RWPE1 (cell line): Measurements from ENCODE around the gene MKLN1.

ENCODE experiments used
- CTCF ChIA-PET: fragments of 350-600 bp; sonication (Branson Sonifier 250); formaldehyde crosslinking; extraction: SDS; loops from one replicate; lab custom pipeline; 2021; lab: Yijun Ruan, JAX
- POLR2A ChIA-PET: fragments of 400-600 bp; formaldehyde crosslinking; extraction: SDS; loops from one replicate; lab custom pipeline; 2020; ENCODE audit warnings: antibody characterized with exemption; ENCODE audit not compliant: low non-redundant PET; lab: Yijun Ruan, JAX
- DNase-seq: peaks from one replicate; pipeline ENCODE4 v3.0.0; 2012; ENCODE audit warnings: low spot score
- H3K27ac ChIP-seq: fragments of 450-650 bp; 2 replicates; pipeline ENCODE4 v1.5.1; 2017
- TF ChIP-seq, protein P1 (sequence below): fragments of 450-650 bp; conservative IDR thresholded peaks from 2 replicates; pipeline ENCODE4 v1.5.1; 2017; ENCODE audit warnings: low read depth, mild to moderate bottlenecking

Gene MKLN1

DNA sequence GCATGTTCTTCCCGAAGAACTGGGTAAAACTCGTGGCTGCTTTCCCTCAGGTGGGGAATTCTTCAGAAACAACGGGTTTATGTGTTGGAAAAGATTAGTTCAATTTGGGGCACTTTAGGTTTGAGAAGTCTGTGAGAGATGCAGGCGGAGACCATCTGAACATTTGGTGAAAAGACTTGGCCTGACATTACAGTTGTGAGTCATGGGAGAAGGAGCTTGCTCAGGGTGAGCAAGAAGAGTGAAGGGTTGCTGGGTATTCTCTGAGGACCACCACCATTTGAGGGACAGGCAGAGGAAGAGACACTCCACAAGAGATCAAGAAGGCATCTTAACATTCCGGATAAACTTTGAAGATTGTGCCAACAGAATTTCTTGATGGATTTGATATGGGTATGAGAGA, 140.1 kb downstream of the MKLN1 start:
- TF ChIP-seq, protein P1, sequence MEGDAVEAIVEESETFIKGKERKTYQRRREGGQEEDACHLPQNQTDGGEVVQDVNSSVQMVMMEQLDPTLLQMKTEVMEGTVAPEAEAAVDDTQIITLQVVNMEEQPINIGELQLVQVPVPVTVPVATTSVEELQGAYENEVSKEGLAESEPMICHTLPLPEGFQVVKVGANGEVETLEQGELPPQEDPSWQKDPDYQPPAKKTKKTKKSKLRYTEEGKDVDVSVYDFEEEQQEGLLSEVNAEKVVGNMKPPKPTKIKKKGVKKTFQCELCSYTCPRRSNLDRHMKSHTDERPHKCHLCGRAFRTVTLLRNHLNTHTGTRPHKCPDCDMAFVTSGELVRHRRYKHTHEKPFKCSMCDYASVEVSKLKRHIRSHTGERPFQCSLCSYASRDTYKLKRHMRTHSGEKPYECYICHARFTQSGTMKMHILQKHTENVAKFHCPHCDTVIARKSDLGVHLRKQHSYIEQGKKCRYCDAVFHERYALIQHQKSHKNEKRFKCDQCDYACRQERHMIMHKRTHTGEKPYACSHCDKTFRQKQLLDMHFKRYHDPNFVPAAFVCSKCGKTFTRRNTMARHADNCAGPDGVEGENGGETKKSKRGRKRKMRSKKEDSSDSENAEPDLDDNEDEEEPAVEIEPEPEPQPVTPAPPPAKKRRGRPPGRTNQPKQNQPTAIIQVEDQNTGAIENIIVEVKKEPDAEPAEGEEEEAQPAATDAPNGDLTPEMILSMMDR = no peak
- no peak overlapping the region for H3K27ac ChIP-seq
- ChIA-PET POLR2A (no interaction called here), CTCF (interaction anchor here (0.5 kb wide), 1 partner anchor 97 kb away, joined by 4 read pairs; no protein-coding TSS in a partner anchor)
- DNase-seq = no peak

DNA sequence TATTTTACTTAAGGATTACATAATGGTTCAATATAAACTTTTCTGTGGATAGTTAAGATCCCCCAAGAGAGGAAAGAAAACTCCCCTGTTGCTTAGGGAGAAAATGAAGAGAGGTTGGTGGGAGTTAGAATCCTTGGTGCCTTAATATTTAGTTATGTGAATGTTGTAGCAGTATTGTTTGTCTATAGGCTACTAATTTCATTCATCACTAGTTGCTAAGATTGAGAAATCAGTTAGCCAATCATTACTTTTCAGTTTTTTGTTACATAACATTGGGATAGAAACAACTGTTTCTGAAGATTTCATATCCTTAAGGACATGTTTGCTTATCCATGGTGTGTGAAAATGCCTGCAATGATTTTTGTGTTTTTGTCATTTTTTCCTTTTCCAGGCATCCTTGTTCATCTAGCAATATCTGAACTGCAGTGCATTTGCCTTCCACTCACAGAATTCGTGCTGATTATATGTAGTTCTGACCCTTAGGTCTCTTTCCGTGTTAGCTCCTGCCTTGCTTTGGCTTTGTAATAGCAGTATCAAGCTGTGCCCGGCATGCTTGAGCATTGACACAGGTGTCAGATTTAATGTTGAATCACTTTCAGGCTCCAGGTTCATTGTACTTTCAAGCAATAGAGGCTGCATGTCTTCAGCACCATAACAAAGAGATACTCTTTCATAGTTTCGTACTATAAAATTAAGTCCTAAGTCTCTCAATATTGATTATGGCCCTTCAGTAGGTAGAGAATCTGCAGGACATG, 143.8 kb downstream of the MKLN1 start:
- CTCF ChIA-PET = no interaction called here

DNA sequence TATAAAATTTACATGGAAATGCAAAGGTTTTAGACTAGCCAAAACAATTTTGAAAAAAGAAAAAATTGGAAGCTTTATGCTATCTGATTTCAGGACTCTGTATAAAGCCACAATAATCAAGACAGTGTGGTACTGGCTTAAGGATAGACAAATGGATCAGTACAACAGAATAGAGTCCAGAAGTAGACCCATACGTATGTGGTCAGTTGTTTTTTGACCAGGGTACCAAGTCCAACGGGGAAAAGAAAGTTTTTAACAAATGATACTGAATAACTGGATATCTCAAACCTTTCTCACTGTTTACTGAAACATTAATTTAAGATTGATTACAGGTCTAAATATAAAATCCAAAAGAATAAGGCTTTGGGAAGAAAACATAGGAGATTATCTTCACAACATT, 149.1 kb downstream of the MKLN1 start:
- H3K27ac ChIP-seq = no peak overlapping the region
- ChIA-PET CTCF (no interaction called here), POLR2A (no interaction called here)
- DNase-seq = no peak
- TF ChIP-seq, protein P1 = no peak

More for the DNA sequence above, 143.8 kb downstream of the MKLN1 start:
- POLR2A ChIA-PET = no interaction called here
- TF ChIP-seq, protein P1 = no peak
- H3K27ac ChIP-seq = no peak overlapping the region
- DNase-seq = no peak

DNA sequence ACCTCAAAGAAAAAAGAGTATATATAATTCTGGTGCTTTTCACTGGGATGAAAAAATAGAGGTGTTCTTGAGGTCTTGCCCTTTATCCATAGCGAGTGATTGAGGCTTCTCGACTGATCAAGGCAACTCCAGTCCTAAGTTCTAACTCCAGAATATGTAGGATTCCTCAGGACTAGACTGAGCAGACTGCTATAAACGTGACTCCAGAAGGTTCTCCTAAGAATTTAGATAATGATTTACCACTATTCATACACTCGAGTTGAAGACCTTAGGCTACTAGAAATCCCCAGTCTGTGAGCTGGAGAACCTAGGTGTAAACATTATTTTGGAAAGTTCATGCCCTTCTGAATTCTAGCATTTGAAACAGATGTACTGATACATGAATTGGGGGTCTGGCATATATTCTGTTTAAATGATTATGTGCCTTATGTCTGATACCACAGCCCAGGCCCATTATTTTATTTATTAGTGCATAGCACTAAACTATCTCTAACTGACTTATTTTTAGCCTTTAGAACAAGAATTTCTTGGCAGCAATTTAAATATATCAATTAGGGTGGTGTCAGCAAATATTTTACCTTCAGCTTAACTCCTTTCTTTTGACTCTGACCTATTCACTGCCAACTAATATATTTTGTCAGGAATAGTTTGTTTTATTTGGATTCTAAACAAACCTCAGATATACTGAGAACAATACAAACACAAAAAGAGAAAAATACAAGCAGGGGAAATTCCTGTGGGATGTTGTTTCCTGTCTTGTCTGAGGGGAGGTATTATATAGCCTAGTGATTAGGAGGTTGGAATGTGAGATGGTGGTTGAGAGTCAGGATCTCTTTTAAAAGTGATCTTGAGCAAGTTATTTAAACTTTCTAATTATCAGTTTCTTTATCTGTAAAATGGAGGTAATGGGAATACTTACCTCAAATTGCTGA, 153.0 kb downstream of the MKLN1 start:
- TF ChIP-seq, protein P1 = no peak
- ChIA-PET CTCF (no interaction called here), POLR2A (no interaction called here)
- no peak for DNase-seq
- H3K27ac ChIP-seq = no peak overlapping the region

DNA sequence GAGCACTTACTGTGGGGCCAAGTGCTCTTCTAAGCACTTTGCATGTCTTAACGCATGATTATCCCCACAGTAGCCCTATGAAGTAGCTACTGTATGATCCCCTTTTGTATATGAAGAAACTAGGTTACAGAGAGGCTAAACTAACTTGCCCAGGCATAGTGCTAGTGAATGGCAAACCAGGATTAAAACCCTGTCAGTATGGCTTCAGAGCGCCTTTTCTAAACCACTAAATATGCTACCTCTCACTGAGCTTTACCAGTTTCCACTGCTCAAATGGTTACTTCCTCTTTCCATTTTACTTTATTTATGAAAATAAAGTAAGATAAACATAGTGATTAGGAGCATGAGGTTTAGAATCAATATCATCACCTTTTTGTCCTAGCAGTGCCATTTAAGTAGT, 155.1 kb downstream of the MKLN1 start:
- CTCF ChIA-PET = no interaction called here
- H3K27ac ChIP-seq = no peak overlapping the region
- no peak for DNase-seq
- TF ChIP-seq, protein P1 = no peak
- POLR2A ChIA-PET = no interaction called here

DNA sequence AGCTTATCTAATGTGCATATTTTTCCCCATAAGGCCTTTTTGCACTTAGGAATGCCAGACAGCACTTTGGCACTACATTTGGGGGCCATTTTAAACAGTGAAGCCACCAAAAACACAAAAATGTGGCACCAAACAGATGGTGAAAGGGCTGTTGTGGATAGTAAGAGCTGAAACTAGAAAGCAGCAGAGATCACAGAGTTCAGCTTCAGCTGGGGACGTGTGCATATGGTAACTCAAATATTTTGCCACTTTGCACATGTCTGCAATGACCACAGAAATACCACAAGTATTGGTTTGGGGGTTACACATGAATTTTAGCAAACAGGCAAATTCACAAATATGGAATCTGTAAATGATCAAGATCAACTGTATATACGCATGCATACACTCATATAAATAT, 155.9 kb downstream of the MKLN1 start:
- TF ChIP-seq, protein P1 = no peak
- DNase-seq = no peak
- POLR2A ChIA-PET = no interaction called here
- H3K27ac ChIP-seq = no peak overlapping the region
- CTCF ChIA-PET = no interaction called here
